ENCODE results near the gene SSH2.
"Not testable (repeated sequence)": the region's sequence is repeated elsewhere in the genome, so short reads cannot be mapped to it uniquely, and the experiment has no call there.

The SSH2 gene

GRCh38 chr17:29732209-29732608, 197.8 kb downstream of the SSH2 start:
- H3K9ac ChIP-seq, result no peak overlapping the region
- H2AFZ ChIP-seq (ENCODE audit: low read depth), result no peak overlapping the region
- TF ChIP-seq, protein P1, sequence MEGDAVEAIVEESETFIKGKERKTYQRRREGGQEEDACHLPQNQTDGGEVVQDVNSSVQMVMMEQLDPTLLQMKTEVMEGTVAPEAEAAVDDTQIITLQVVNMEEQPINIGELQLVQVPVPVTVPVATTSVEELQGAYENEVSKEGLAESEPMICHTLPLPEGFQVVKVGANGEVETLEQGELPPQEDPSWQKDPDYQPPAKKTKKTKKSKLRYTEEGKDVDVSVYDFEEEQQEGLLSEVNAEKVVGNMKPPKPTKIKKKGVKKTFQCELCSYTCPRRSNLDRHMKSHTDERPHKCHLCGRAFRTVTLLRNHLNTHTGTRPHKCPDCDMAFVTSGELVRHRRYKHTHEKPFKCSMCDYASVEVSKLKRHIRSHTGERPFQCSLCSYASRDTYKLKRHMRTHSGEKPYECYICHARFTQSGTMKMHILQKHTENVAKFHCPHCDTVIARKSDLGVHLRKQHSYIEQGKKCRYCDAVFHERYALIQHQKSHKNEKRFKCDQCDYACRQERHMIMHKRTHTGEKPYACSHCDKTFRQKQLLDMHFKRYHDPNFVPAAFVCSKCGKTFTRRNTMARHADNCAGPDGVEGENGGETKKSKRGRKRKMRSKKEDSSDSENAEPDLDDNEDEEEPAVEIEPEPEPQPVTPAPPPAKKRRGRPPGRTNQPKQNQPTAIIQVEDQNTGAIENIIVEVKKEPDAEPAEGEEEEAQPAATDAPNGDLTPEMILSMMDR (conservative IDR thresholded peaks at IDR 0.05; ENCODE audit: low read depth, low read length), result no peak
- H3K79me2 ChIP-seq (ENCODE audit: insufficient read depth, low read depth), result no peaks in the 10 kb centered on the region
- H3K4me3 ChIP-seq (IDR thresholded peaks at IDR 0.05; ENCODE audit: insufficient read depth, low read depth, low read length), result no peak overlapping the region
- H3K4me1 ChIP-seq (ENCODE audit: low read depth, poor library complexity, severe bottlenecking), result no peaks in the 10 kb centered on the region
- no peaks in the 10 kb centered on the region for H3K27me3 ChIP-seq (ENCODE audit: insufficient read depth, low read depth)
- no peaks in the 10 kb centered on the region for H4K20me1 ChIP-seq (ENCODE audit: insufficient read depth)
- H3K4me2 ChIP-seq, result no peak overlapping the region
- no peak overlapping the region for H3K27ac ChIP-seq
- no peaks in the 10 kb centered on the region for H3K36me3 ChIP-seq (ENCODE audit: insufficient read depth)

DNA sequence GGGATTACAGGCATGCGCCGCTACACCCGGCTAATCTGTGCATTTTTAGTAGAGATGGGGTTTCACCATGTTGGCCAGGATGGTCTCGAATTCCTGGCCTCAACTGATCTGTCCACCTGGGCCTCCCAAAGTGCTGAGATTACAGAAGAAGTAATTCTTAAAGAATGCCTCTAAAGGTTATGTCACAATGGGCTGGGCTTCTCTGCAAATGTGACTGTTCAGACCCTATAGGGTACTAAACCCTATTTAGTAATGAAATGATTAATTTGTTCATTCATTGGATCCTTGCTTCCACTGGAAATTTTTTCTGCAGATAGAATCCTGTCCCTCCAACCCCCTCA, 198.5 kb downstream of the SSH2 start:
- Histone ChIP-seq H3K79me2 (ENCODE audit: insufficient read depth, low read depth) (no peaks in the 10 kb centered on the region), H3K4me3 (IDR thresholded peaks at IDR 0.05; ENCODE audit: insufficient read depth, low read depth, low read length) (no peak overlapping the region), H3K9ac (no peak overlapping the region), H3K4me1 (ENCODE audit: low read depth, poor library complexity, severe bottlenecking) (no peaks in the 10 kb centered on the region), H3K36me3 (ENCODE audit: insufficient read depth) (no peaks in the 10 kb centered on the region), H3K4me2 (no peak overlapping the region), H4K20me1 (ENCODE audit: insufficient read depth) (no peaks in the 10 kb centered on the region), H3K27ac (no peak overlapping the region), H2AFZ (ENCODE audit: low read depth) (no peak overlapping the region), H3K27me3 (ENCODE audit: insufficient read depth, low read depth) (no peaks in the 10 kb centered on the region)
- TF ChIP-seq, protein P1 (conservative IDR thresholded peaks at IDR 0.05; ENCODE audit: low read depth, low read length), result no peak

GRCh38 chr17:29728490-29728889, 201.5 kb downstream of the SSH2 start:
- no peaks in the 10 kb centered on the region for H3K36me3 ChIP-seq (ENCODE audit: insufficient read depth)
- no peaks in the 10 kb centered on the region for H3K79me2 ChIP-seq (ENCODE audit: insufficient read depth, low read depth)
- no peak overlapping the region for H3K4me2 ChIP-seq
- no peak overlapping the region for H2AFZ ChIP-seq (ENCODE audit: low read depth)
- TF ChIP-seq, protein P1 (conservative IDR thresholded peaks at IDR 0.05; ENCODE audit: low read depth, low read length), result no peak
- H3K4me1 ChIP-seq (ENCODE audit: low read depth, poor library complexity, severe bottlenecking), result no peaks in the 10 kb centered on the region
- no peak overlapping the region for H3K4me3 ChIP-seq (IDR thresholded peaks at IDR 0.05; ENCODE audit: insufficient read depth, low read depth, low read length)
- H3K9ac ChIP-seq, result no peak overlapping the region
- H4K20me1 ChIP-seq (ENCODE audit: insufficient read depth), result no peaks in the 10 kb centered on the region
- H3K27ac ChIP-seq, result no peak overlapping the region
- H3K27me3 ChIP-seq (ENCODE audit: insufficient read depth, low read depth), result no peaks in the 10 kb centered on the region

GRCh38 chr17:29726715-29727252, 203.2 kb downstream of the SSH2 start:
- no peak overlapping the region for H3K4me3 ChIP-seq (IDR thresholded peaks at IDR 0.05; ENCODE audit: insufficient read depth, low read depth, low read length)
- H3K27ac ChIP-seq, result no peak overlapping the region
- no peaks in the 10 kb centered on the region for H3K4me1 ChIP-seq (ENCODE audit: low read depth, poor library complexity, severe bottlenecking)
- no peaks in the 10 kb centered on the region for H4K20me1 ChIP-seq (ENCODE audit: insufficient read depth)
- H3K36me3 ChIP-seq (ENCODE audit: insufficient read depth), result no peaks in the 10 kb centered on the region
- TF ChIP-seq, protein P1 (conservative IDR thresholded peaks at IDR 0.05; ENCODE audit: low read depth, low read length), result no peak
- H3K4me2 ChIP-seq, result no peak overlapping the region
- no peaks in the 10 kb centered on the region for H3K27me3 ChIP-seq (ENCODE audit: insufficient read depth, low read depth)
- no peak overlapping the region for H2AFZ ChIP-seq (ENCODE audit: low read depth)
- H3K79me2 ChIP-seq (ENCODE audit: insufficient read depth, low read depth), result no peaks in the 10 kb centered on the region
- H3K9ac ChIP-seq, result no peak overlapping the region

GRCh38 chr17:29725408-29725807, 204.6 kb downstream of the SSH2 start:
- not testable (repeated sequence) for H3K4me2 ChIP-seq

More at GRCh38 chr17:29725408-29725807, 204.6 kb downstream of the SSH2 start:
- H3K36me3 ChIP-seq (ENCODE audit: insufficient read depth); H3K4me3 ChIP-seq (IDR thresholded peaks at IDR 0.05; ENCODE audit: insufficient read depth, low read depth, low read length); H3K27me3 ChIP-seq (ENCODE audit: insufficient read depth, low read depth); H3K79me2 ChIP-seq (ENCODE audit: insufficient read depth, low read depth); H3K4me1 ChIP-seq (ENCODE audit: low read depth, poor library complexity, severe bottlenecking); H4K20me1 ChIP-seq (ENCODE audit: insufficient read depth); H2AFZ ChIP-seq (ENCODE audit: low read depth); H3K9ac ChIP-seq; H3K27ac ChIP-seq: not testable (repeated sequence)

Measured in KMS-11 (cell line).